Lower lobe of right lung (tissue), 2 donors: ENCODE measurements around the gene DNM3. TPM values are rescaled to one million over a fixed set of nuclear protein-coding genes. Genes with fewer than 3 reads are reported as not detected.
"Not testable (repeated sequence)": the region's sequence is repeated elsewhere in the genome, so short reads cannot be mapped to it uniquely, and the experiment has no call there.

Source experiments
- ATAC-seq, 2 donors: fragments of 200-7000 bp; cut with Tn5 transposase; one replicate each; pipeline ENCODE4 v1.9.1; 2020 to 2022; ENCODE audit warnings: mild to moderate bottlenecking in 2 of 2, moderate library complexity in 2 of 2
- DNase-seq: peaks from one replicate; pipeline ENCODE4 v3.0.0-alpha.2; 2020
- H3K27ac ChIP-seq: fragments of 200-600 bp; one replicate; pipeline ENCODE4 v1.8.0; 2022
- H3K27me3 ChIP-seq: fragments of 200-600 bp; one replicate; pipeline ENCODE4 v1.8.0; 2022; ENCODE audit warnings: low read depth
- H3K36me3 ChIP-seq: fragments of 200-600 bp; one replicate; pipeline ENCODE4 v1.8.0; 2022; ENCODE audit warnings: mild to moderate bottlenecking
- H3K4me1 ChIP-seq: fragments of 200-600 bp; one replicate; pipeline ENCODE4 v1.8.0; 2022
- H3K4me3 ChIP-seq: fragments of 200-600 bp; one replicate; pipeline ENCODE4 v1.8.0; 2022; ENCODE audit warnings: mild to moderate bottlenecking
- H3K9me3 ChIP-seq: fragments of 200-600 bp; one replicate; pipeline ENCODE4 v1.8.0; 2022
- intact Hi-C: fragments of 100-400 bp; cut with DNase I; formaldehyde crosslinking; loops from one replicate; pipeline ENCODE4 v1.11.0; 2022
- total RNA-seq: library from RNA; stranded (reverse); fragmentation: NEBNext Ultra II Directional; extraction: Animal tissue kit (Norgen Biotek cat#: 25700); gene quantifications from one replicate; pipeline ENCODE4 v1.2.1, GENCODE V29; 2021
- TF ChIP-seq, protein P1 (sequence below): fragments of 200-600 bp; IDR thresholded peaks from one replicate; pipeline ENCODE4 v1.8.0; 2022; ENCODE audit warnings: antibody characterized with exemption, mild to moderate bottlenecking
- donor health status: DM: no; HTN: yes; CAD: no; lungs with severe emphysema.

The DNM3 gene
- total RNA-seq, 1 donor from 2014 or later: 12.4 TPM

DNA sequence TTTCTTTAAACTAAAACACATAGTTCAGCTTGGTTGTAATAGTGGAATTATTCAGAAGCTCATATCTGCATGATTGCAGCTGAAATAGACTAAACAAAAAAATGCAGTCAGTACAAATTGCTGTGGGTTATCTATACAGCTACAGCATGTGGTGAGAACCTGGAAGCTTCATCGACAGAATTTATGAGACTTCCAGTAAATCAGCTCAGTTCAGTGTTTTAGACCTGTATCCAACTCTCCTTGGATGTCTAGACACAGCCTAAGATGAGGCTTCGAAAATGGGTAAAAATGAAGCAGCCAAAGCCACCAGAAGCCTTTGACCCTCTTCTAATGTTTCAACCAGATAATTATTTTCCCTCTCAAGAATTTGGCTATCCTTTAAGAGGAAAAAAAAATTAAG, 452.1 kb downstream of the DNM3 start:
- intact Hi-C loops: no loop called here
- TF ChIP-seq, protein P1, sequence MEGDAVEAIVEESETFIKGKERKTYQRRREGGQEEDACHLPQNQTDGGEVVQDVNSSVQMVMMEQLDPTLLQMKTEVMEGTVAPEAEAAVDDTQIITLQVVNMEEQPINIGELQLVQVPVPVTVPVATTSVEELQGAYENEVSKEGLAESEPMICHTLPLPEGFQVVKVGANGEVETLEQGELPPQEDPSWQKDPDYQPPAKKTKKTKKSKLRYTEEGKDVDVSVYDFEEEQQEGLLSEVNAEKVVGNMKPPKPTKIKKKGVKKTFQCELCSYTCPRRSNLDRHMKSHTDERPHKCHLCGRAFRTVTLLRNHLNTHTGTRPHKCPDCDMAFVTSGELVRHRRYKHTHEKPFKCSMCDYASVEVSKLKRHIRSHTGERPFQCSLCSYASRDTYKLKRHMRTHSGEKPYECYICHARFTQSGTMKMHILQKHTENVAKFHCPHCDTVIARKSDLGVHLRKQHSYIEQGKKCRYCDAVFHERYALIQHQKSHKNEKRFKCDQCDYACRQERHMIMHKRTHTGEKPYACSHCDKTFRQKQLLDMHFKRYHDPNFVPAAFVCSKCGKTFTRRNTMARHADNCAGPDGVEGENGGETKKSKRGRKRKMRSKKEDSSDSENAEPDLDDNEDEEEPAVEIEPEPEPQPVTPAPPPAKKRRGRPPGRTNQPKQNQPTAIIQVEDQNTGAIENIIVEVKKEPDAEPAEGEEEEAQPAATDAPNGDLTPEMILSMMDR: no peak
- H3K36me3 ChIP-seq: no peaks in the 10 kb centered on the region
- H3K4me1 ChIP-seq: no peaks in the 10 kb centered on the region
- no peak overlapping the region for H3K27ac ChIP-seq
- DNase-seq: no peak
- ATAC-seq: no peak
- H3K9me3 ChIP-seq: no peaks in the 10 kb centered on the region
- H3K4me3 ChIP-seq: no peak overlapping the region
- H3K27me3 ChIP-seq: no peaks in the 10 kb centered on the region

DNA sequence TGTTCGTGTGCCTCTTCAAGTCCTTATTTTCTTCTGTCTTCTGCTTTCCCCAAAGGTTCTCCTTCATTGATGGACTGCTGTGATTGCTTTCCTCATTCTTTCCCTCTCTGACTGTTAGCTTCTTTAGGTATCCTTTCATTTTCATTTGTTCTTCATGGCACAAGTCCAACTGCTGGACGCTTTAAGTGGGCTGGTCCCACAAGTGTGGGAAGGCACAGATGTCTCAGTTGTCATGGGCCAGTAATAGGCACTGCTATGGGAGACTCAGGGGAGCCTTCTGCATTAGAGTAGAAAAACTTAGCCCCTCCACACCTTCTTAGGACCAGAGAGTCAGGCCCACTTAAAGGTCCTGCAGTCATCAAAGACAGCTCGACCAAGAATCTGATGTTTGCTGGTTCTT, 456.8 kb downstream of the DNM3 start:
- Histone ChIP-seq H3K4me1 (no peaks in the 10 kb centered on the region), H3K27me3 (no peaks in the 10 kb centered on the region)

DNA sequence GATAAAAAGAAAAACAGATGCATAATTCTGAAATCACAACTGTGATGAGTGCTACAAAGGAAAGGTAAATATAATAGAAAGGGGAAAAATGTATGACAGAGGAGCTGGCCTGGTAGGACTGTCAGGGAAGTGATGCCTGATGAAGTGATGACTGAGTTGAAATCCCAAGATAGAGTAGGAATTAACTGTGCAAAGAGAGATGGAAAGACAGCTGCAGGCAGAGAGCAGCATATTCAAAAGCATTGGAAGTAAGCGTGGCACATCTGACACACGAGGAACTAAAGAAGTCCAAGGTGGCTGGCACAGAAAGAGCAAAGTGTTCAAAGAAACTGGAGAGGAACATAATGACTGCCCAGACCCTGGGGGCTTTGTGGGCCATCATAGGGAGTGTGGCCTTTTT, 457.6 kb downstream of the DNM3 start:
- no peak for ATAC-seq
- TF ChIP-seq, protein P1: no peak
- no peak overlapping the region for H3K27ac ChIP-seq
- no peaks in the 10 kb centered on the region for H3K4me1 ChIP-seq
- H3K36me3 ChIP-seq: no peaks in the 10 kb centered on the region
- H3K4me3 ChIP-seq: no peak overlapping the region
- H3K27me3 ChIP-seq: no peaks in the 10 kb centered on the region
- intact Hi-C loops: no loop called here
- DNase-seq: no peak
- no peaks in the 10 kb centered on the region for H3K9me3 ChIP-seq

More for the DNA sequence above, 456.8 kb downstream of the DNM3 start:
- Histone ChIP-seq H3K4me3 (no peak overlapping the region), H3K9me3 (no peaks in the 10 kb centered on the region), H3K27ac (no peak overlapping the region), H3K36me3 (no peaks in the 10 kb centered on the region)
- ATAC-seq (no peak), DNase-seq (no peak)
- intact Hi-C loops: no loop called here
- TF ChIP-seq, protein P1: no peak

DNA sequence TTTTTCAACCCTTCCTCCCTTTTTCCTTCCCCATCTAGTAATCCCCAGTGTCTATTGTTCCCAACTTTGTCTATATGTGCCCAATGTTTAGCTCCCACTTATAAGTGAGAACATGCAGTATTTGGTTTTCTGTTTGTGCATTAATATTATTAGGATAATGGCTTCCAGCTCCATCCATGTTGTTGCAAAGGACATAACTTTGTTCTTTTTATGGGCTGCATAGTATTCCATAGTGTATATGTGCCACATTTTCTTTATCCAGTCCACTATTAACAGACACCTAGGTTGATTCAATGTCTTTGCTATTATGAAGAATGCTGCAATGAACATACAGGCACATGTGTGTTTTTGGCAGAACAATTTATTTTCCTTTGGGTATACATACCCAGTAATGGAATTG, 458.2 kb downstream of the DNM3 start:
- TF ChIP-seq, protein P1: no peak
- Histone ChIP-seq H3K27me3 (no peaks in the 10 kb centered on the region), H3K4me3 (no peak overlapping the region), H3K4me1 (no peaks in the 10 kb centered on the region), H3K27ac (no peak overlapping the region), H3K36me3 (no peaks in the 10 kb centered on the region), H3K9me3 (no peaks in the 10 kb centered on the region)
- DNase-seq: no peak
- intact Hi-C loops: no loop called here
- ATAC-seq: no peak

DNA sequence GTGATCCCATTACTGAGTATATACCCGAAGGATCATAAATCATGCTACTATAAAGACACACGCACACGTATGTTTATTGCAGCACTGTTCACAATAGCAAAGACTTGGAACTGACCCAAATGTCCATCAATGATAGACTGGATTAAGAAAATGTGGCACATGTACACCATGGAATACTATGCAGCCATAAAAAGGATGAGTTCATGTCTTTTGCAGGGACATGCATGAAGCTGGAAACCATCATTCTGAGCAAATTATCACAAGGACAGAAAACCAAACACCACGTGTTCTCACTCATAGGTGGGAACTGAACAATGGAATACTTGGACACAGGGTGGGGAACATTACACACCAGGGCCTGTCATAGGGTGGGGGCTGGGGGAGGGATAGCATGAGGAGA, 466.2 kb downstream of the DNM3 start:
- ATAC-seq, H3K27ac ChIP-seq, H3K4me1 ChIP-seq, intact Hi-C loops, DNase-seq, H3K4me3 ChIP-seq, H3K27me3 ChIP-seq, H3K36me3 ChIP-seq, H3K9me3 ChIP-seq: not testable (repeated sequence)

DNA sequence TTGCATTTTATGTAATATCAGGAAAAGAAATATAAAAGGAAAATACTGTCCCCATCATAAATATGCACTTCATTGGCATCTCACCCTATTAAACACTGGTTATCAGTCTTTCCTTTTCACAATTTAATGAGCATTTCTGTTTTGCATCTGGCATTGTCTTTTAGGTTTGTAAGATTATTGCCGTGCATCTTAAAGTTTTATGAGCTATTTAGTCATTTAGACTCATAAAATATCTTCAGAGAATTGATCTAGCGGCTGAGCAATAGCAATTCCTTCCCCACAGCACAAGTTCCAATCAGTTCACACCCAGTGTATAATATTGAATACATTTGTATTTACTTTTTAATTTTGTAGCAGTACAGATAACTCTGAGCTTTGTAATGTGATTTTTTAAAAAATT, 466.8 kb downstream of the DNM3 start:
- ATAC-seq: no peak
- TF ChIP-seq, protein P1: no peak
- Histone ChIP-seq H3K4me1 (no peaks in the 10 kb centered on the region), H3K9me3 (no peaks in the 10 kb centered on the region), H3K4me3 (no peak overlapping the region), H3K27me3 (no peaks in the 10 kb centered on the region), H3K27ac (no peak overlapping the region), H3K36me3 (no peaks in the 10 kb centered on the region)
- intact Hi-C loops: no loop called here
- no peak for DNase-seq
